ENCODE results near the gene RBM17. TPM values are rescaled to one million over a fixed set of nuclear protein-coding genes. Genes with fewer than 3 reads are reported as not detected.

The RBM17 gene
- total and polyA plus RNA-seq, 2 of the 13 experiments (the other 11 are each of a cell fraction or from before 2014, with no cell fraction given): 30.7 to 77.5 TPM

GRCh38 chr10:6116806-6117205 is 28.0 kb downstream of the RBM17 start:
- Histone ChIP-seq H3K4me3 (replicated peaks in 1 of 3; ENCODE audit: insufficient read depth in 1 of 3, low read depth in 2 of 3, low read length in 3 of 3) (no peak overlapping the region), H2AFZ (ENCODE audit: low read length) (no peak overlapping the region), H3K4me2 (ENCODE audit: low read depth, low read length) (no peak overlapping the region), H3K79me2 (ENCODE audit: insufficient read depth, low read length) (no peaks in the 10 kb centered on the region), H3K27me3 (ENCODE audit: control insufficient read depth in 1 of 2, insufficient read depth in 2 of 2, low read length in 2 of 2) (no peaks in the 10 kb centered on the region), H3K27ac (ENCODE audit: extremely low read length, insufficient read depth, low read length) (no peak overlapping the region), H3K4me1 (ENCODE audit: insufficient read depth, low read length) (peaks cover 10% of the 10 kb centered on the region), H3K36me3 (replicated peaks in 1 of 2; ENCODE audit: control insufficient read depth in 1 of 2, insufficient read depth in 2 of 2, low read length in 2 of 2) (peaks cover 22 to 43% of the 10 kb centered on the region in 2 experiments), H3K9me3 (ENCODE audit: low read length) (no peaks in the 10 kb centered on the region), H3K9ac (ENCODE audit: insufficient read depth, low read depth, low read length) (no peak overlapping the region), H4K20me1 (ENCODE audit: insufficient read depth, low read length) (no peaks in the 10 kb centered on the region)
- CTCF ChIA-PET (ENCODE audit: low intra/inter-chr PET ratio, low total read pairs): no interaction called here
- FAIRE-seq (no peak), DNase-seq (ENCODE audit: low spot score) (no peak), ATAC-seq (no peak)
- in situ Hi-C loops (cut with HindIII; ENCODE audit: extremely low pct_ligation_motif_present, low pct_unique_long_range_greater_than_20kb) (no loop called here), intact Hi-C loops (cut with micrococcal nuclease; ENCODE audit: unreplicated experiment) (no loop called here)
- TF ChIP-seq HMG20A (CRISPR knock-in tag; IDR thresholded peaks at IDR 0.05; ENCODE audit: borderline replicate concordance) (no peak), POGZ (CRISPR knock-in tag; IDR thresholded peaks at IDR 0.05) (no peak), FOXM1 (CRISPR knock-in tag; IDR thresholded peaks at IDR 0.05) (no peak)
- TF ChIP-seq, protein P1, sequence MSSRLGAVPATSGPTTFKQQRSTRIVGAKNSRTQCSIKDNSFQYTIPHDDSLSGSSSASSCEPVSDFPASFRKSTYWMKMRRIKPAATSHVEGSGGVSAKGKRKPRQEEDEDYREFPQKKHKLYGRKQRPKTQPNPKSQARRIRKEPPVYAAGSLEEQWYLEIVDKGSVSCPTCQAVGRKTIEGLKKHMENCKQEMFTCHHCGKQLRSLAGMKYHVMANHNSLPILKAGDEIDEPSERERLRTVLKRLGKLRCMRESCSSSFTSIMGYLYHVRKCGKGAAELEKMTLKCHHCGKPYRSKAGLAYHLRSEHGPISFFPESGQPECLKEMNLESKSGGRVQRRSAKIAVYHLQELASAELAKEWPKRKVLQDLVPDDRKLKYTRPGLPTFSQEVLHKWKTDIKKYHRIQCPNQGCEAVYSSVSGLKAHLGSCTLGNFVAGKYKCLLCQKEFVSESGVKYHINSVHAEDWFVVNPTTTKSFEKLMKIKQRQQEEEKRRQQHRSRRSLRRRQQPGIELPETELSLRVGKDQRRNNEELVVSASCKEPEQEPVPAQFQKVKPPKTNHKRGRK (CRISPR knock-in tag; IDR thresholded peaks at IDR 0.05): no peak
- TF ChIP-seq, protein P2, sequence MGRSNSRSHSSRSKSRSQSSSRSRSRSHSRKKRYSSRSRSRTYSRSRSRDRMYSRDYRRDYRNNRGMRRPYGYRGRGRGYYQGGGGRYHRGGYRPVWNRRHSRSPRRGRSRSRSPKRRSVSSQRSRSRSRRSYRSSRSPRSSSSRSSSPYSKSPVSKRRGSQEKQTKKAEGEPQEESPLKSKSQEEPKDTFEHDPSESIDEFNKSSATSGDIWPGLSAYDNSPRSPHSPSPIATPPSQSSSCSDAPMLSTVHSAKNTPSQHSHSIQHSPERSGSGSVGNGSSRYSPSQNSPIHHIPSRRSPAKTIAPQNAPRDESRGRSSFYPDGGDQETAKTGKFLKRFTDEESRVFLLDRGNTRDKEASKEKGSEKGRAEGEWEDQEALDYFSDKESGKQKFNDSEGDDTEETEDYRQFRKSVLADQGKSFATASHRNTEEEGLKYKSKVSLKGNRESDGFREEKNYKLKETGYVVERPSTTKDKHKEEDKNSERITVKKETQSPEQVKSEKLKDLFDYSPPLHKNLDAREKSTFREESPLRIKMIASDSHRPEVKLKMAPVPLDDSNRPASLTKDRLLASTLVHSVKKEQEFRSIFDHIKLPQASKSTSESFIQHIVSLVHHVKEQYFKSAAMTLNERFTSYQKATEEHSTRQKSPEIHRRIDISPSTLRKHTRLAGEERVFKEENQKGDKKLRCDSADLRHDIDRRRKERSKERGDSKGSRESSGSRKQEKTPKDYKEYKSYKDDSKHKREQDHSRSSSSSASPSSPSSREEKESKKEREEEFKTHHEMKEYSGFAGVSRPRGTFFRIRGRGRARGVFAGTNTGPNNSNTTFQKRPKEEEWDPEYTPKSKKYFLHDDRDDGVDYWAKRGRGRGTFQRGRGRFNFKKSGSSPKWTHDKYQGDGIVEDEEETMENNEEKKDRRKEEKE (IDR thresholded peaks at IDR 0.05): no peak
- TF ChIP-seq, protein P3, sequence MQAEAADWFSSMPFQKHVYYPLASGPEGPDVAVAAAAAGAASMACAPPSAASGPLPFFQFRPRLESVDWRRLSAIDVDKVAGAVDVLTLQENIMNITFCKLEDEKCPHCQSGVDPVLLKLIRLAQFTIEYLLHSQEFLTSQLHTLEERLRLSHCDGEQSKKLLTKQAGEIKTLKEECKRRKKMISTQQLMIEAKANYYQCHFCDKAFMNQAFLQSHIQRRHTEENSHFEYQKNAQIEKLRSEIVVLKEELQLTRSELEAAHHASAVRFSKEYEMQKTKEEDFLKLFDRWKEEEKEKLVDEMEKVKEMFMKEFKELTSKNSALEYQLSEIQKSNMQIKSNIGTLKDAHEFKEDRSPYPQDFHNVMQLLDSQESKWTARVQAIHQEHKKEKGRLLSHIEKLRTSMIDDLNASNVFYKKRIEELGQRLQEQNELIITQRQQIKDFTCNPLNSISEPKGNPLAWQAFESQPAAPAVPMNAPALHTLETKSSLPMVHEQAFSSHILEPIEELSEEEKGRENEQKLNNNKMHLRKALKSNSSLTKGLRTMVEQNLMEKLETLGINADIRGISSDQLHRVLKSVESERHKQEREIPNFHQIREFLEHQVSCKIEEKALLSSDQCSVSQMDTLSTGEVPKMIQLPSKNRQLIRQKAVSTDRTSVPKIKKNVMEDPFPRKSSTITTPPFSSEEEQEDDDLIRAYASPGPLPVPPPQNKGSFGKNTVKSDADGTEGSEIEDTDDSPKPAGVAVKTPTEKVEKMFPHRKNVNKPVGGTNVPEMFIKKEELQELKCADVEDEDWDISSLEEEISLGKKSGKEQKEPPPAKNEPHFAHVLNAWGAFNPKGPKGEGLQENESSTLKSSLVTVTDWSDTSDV (CRISPR knock-in tag; IDR thresholded peaks at IDR 0.05): no peak
- POLR2A ChIA-PET: no interaction called here
- WGBS (ENCODE audit: low lambda C conversion rate): 100% methylated on average over 1 of the region's 1 CpG
- no TSS peak for BruUV-seq (replicated peaks)

All from HepG2 (cell line).